DOHH2 (cell line): Measurements from ENCODE around the gene CIT.

Experiments used
- H3F3A ChIP-seq: fragments of 200-600 bp; sonication (generic), shearing (Covaris generic); 2 replicates; pipeline ENCODE4 v1.6.0; 2016; ENCODE audit warnings: antibody characterized with exemption, mild to moderate bottlenecking; ENCODE audit not compliant: control insufficient read depth, insufficient read depth
- H3K27ac ChIP-seq: fragments of 200-600 bp; sonication (generic); 2 replicates; pipeline ENCODE4 v1.5.1; 2014; ENCODE audit warnings: low read depth, mild to moderate bottlenecking, low read length, moderate library complexity
- H3K27me3 ChIP-seq: fragments of 200-600 bp; sonication (generic); 2 replicates; pipeline ENCODE4 v1.6.1; 2014; ENCODE audit warnings: mild to moderate bottlenecking, low read length, mixed read lengths; ENCODE audit not compliant: control insufficient read depth
- H3K36me3 ChIP-seq: fragments of 200-600 bp; sonication (generic); 2 replicates; pipeline ENCODE4 v1.6.1; 2014; ENCODE audit warnings: mild to moderate bottlenecking, low read length, moderate library complexity, mixed read lengths; ENCODE audit not compliant: control insufficient read depth
- H3K4me1 ChIP-seq: fragments of 200-600 bp; sonication (generic); 2 replicates; pipeline ENCODE4 v1.6.1; 2014; ENCODE audit warnings: mild to moderate bottlenecking, low read length, mixed read lengths; ENCODE audit not compliant: control insufficient read depth
- H3K4me2 ChIP-seq: fragments of 200-600 bp; sonication (generic); 2 replicates; pipeline ENCODE4 v1.6.0; 2014; ENCODE audit warnings: mild to moderate bottlenecking, low read length, moderate library complexity
- H3K4me3 ChIP-seq: fragments of 200-600 bp; sonication (generic); 2 replicates; pipeline ENCODE4 v1.5.1; 2014; ENCODE audit warnings: mild to moderate bottlenecking, low read length, mixed read lengths
- H3K79me2 ChIP-seq: fragments of 200-600 bp; sonication (generic); 2 replicates; pipeline ENCODE4 v1.6.1; 2014; ENCODE audit warnings: mild to moderate bottlenecking, low read length, mixed read lengths; ENCODE audit not compliant: control insufficient read depth
- H3K9me2 ChIP-seq: fragments of 200-600 bp; sonication (generic); replicated peaks from 2 replicates; pipeline ENCODE4 v1.6.1; 2014; ENCODE audit warnings: mild to moderate bottlenecking, low read length, mixed read lengths; ENCODE audit not compliant: control insufficient read depth
- H3K9me3 ChIP-seq: fragments of 200-600 bp; sonication (generic); 2 replicates; pipeline ENCODE4 v1.6.1; 2014; ENCODE audit warnings: antibody characterized with exemption, low read length, mixed read lengths; ENCODE audit not compliant: control insufficient read depth, insufficient read depth
- H4K20me1 ChIP-seq: fragments of 200-600 bp; sonication (generic); 2 replicates; pipeline ENCODE4 v1.6.0; 2014; ENCODE audit warnings: low read depth, mild to moderate bottlenecking, antibody characterized with exemption, low read length, moderate library complexity; ENCODE audit not compliant: control insufficient read depth, insufficient read depth
- CTCF ChIP-seq: fragments of 200-600 bp; sonication (generic); IDR thresholded peaks from one replicate; pipeline ENCODE4 v1.5.1; 2014; ENCODE audit warnings: antibody characterized with exemption, mild to moderate bottlenecking, low read depth, low read length; ENCODE audit not compliant: poor library complexity, severe bottlenecking
- EZH2phosphoT487 ChIP-seq: fragments of 200-600 bp; sonication (generic); IDR thresholded peaks from 2 replicates; pipeline ENCODE4 v1.6.1; 2017; ENCODE audit warnings: borderline replicate concordance, mild to moderate bottlenecking, antibody characterized with exemption, low read length, moderate library complexity, mixed read lengths

Gene CIT

DNA sequence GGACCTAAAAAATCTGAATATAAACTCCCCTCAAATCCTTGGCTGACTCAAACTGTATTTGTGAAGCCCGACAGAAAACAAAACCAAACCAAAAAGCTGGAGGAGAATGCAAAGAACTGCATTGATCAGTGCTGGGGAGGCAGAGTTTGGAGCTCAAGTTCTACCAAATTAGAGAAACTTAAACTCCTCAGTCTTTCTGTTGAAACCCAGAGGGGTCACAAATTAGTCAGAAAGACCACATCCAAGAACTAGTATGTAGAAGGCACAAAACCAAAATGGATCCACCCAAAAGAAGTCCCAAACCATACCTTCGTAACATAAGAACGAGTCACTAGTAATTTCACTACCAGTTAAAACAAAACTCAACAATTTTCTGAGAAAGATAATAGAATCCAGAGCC lies 224.5 kb downstream of the CIT start:
- Histone ChIP-seq H3F3A (no peaks in the 10 kb centered on the region), H3K4me3 (no peak overlapping the region), H3K9me3 (no peaks in the 10 kb centered on the region), H3K9me2 (no peaks in the 10 kb centered on the region), H3K36me3 (no peaks in the 10 kb centered on the region), H3K79me2 (no peaks in the 10 kb centered on the region), H4K20me1 (no peaks in the 10 kb centered on the region), H3K4me1 (no peaks in the 10 kb centered on the region), H3K4me2 (no peak overlapping the region), H3K27me3 (no peaks in the 10 kb centered on the region), H3K27ac (no peak overlapping the region)
- TF ChIP-seq CTCF (no peak), EZH2phosphoT487 (no peak)

DNA sequence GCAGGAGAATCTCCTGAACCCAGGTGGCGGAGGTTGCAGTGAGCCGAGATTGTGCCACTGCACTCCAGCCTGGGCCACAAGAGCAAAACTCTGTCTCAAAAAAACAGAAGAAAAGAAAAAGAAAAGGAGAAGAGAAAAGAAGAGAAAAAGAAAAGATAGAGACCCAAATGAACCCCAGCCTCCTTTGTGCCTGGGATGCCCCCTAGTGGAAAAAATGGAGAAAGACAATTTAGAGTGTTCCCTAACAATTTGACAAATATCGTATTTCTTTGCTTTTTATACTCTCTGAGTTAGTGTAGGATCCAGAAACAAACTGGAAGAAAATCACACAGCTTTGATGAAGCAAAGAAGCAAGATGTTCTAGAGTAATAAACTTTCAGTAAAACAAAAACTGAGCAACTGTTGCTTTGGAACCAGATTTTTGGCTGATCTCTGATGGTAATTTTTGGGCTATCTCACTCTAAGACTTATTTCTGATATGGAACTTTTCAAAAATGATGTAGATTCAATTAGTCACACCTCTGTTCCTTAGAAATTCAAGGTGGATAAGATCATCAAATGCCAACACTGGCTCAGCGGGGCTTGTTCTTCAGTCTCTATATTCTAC lies 227.8 kb downstream of the CIT start:
- Histone ChIP-seq H3K4me2 (no peak overlapping the region), H3K9me3 (no peaks in the 10 kb centered on the region), H3K27ac (no peak overlapping the region), H4K20me1 (no peaks in the 10 kb centered on the region), H3K36me3 (no peaks in the 10 kb centered on the region), H3K4me3 (no peak overlapping the region), H3K9me2 (no peaks in the 10 kb centered on the region), H3K79me2 (no peaks in the 10 kb centered on the region), H3K4me1 (no peaks in the 10 kb centered on the region), H3K27me3 (no peaks in the 10 kb centered on the region), H3F3A (no peaks in the 10 kb centered on the region)
- TF ChIP-seq EZH2phosphoT487, result no peak
- TF ChIP-seq CTCF, result peak; percentile 80

DNA sequence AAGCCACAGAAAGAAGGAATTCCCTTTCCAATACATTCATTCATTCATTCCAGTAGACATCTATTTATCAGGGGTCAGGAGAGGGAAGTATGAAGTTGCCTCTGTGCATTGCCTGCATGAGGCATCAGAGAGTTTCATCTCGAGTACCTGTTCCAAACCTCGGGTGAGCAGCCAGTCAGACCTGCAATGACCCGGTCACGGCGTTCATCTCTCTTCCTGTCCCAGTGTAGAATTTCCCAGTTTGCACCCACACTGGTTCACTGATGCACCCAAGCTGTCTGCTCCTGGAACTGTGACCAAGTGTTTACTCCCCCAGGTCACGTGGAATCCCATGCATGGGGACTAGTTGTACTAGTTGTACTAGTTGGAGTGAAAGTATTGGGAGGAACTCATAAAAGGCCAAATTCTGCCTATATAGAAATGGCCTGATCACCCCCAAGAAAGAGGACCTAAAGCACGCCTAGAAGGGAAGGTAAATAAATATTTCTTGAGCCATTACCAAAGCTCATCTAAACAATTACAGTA lies 231.5 kb downstream of the CIT start:
- Histone ChIP-seq H3K79me2 (no peaks in the 10 kb centered on the region), H3K4me1 (no peaks in the 10 kb centered on the region), H3K36me3 (no peaks in the 10 kb centered on the region), H3K4me3 (no peak overlapping the region), H3K27ac (no peak overlapping the region), H3F3A (no peaks in the 10 kb centered on the region), H4K20me1 (no peaks in the 10 kb centered on the region), H3K27me3 (no peaks in the 10 kb centered on the region), H3K9me3 (no peaks in the 10 kb centered on the region), H3K4me2 (no peak overlapping the region), H3K9me2 (no peaks in the 10 kb centered on the region)
- TF ChIP-seq CTCF, result no peak
- TF ChIP-seq EZH2phosphoT487, result no peak
